T1000 (cell line): ENCODE measurements around the gene RNF44.

Source experiments
- DNase-seq: peaks from one replicate; lab custom pipeline; 2025; ENCODE audit warnings: mixed read lengths; lab: John Stamatoyannopoulos, UW

Gene RNF44

GRCh38 chr5:176536902-176537553 is at the start of gene RNF44:
RNF44 (minus strand) TSS chr5:176537402; CDS start chr5:176532472, 4,930 bp downstream.
- peak; percentile 94 for DNase-seq

- DNase-seq, result no peak
These were observed 45.9 kb upstream of the RNF44 start for GRCh38 chr5:176583076-176583475.

GRCh38 chr5:176581361-176581760 is 44.2 kb upstream of the RNF44 start:
- no peak for DNase-seq

- no peak for DNase-seq
These were observed 42.1 kb upstream of the RNF44 start for GRCh38 chr5:176579323-176579722.

- no peak for DNase-seq
These were observed 41.2 kb upstream of the RNF44 start for GRCh38 chr5:176578391-176578808.

- no peak for DNase-seq
These were observed 40.3 kb upstream of the RNF44 start for GRCh38 chr5:176577312-176578176.

- DNase-seq, result no peak
These were observed 38.6 kb upstream of the RNF44 start for GRCh38 chr5:176575488-176576422.

- no peak for DNase-seq
These were observed 37.9 kb upstream of the RNF44 start for GRCh38 chr5:176575066-176575465.

GRCh38 chr5:176574297-176574591 is 37.0 kb upstream of the RNF44 start:
- DNase-seq, result no peak

- DNase-seq, result no peak
These were observed 36.5 kb upstream of the RNF44 start for GRCh38 chr5:176573564-176574296.

GRCh38 chr5:176570044-176570443 is 32.8 kb upstream of the RNF44 start:
- no peak for DNase-seq

- DNase-seq, result no peak
These were observed 31.5 kb upstream of the RNF44 start for GRCh38 chr5:176568657-176569056.

GRCh38 chr5:176565760-176566288 is 28.6 kb upstream of the RNF44 start:
- DNase-seq, result no peak

GRCh38 chr5:176564002-176564401 is 26.8 kb upstream of the RNF44 start:
- no peak for DNase-seq

- no peak for DNase-seq
These were observed 25.0 kb upstream of the RNF44 start for GRCh38 chr5:176562189-176562588.

- DNase-seq, result no peak
These were observed 24.1 kb upstream of the RNF44 start for GRCh38 chr5:176561259-176561658.

GRCh38 chr5:176560364-176560763 is 23.2 kb upstream of the RNF44 start:
- DNase-seq, result no peak

GRCh38 chr5:176559683-176560082 is 22.5 kb upstream of the RNF44 start:
- no peak for DNase-seq

- DNase-seq, result no peak
These were observed 20.6 kb upstream of the RNF44 start for GRCh38 chr5:176557846-176558245.

GRCh38 chr5:176553260-176554085 is 16.3 kb upstream of the RNF44 start:
- no peak for DNase-seq
